ENCODE results near the gene UFM1. TPM values are rescaled to one million over a fixed set of nuclear protein-coding genes. Genes with fewer than 3 reads are reported as not detected.
"Not testable (repeated sequence)": the region's sequence is repeated elsewhere in the genome, so short reads cannot be mapped to it uniquely, and the experiment has no call there.

The UFM1 gene
- total RNA-seq (2014; rRNA removed; shearing (Covaris generic)) = 90.0 and 101 TPM in 2 replicates

- peak within 1 kb of the TSS; percentile 90 for H3K27ac ChIP-seq
- peak within 1 kb of the TSS; percentile 71 for H3K4me3 ChIP-seq
- peaks cover 18% of the 10 kb centered on the region for H3K36me3 ChIP-seq
- no peaks in the 10 kb centered on the region for H3K9me3 ChIP-seq (replicated peaks)
- H3K27me3 ChIP-seq = no peaks in the 10 kb centered on the region
- H3K4me1 ChIP-seq = no peaks in the 10 kb centered on the region; the same call in 1 of the 2 replicates
- DNase-seq = peak; percentile 94 to 96
Observed at GRCh38 chr13:38349390-38350113, at the start of gene UFM1. Gene UFM1 (plus strand): TSS chr13:38349851. CDS start chr13:38349920, 69 bp downstream.

GRCh38 chr13:38301236-38301635 is 48.4 kb upstream of the UFM1 start:
- H3K4me1 ChIP-seq = no peaks in the 10 kb centered on the region
- H3K9me3 ChIP-seq (replicated peaks) = no peaks in the 10 kb centered on the region
- DNase-seq = no peak
- H3K27me3 ChIP-seq = no peaks in the 10 kb centered on the region
- H3K36me3 ChIP-seq = no peaks in the 10 kb centered on the region
- no peak overlapping the region for H3K4me3 ChIP-seq
- H3K27ac ChIP-seq = no peak overlapping the region

GRCh38 chr13:38303816-38304320 is 45.8 kb upstream of the UFM1 start:
- Histone ChIP-seq H3K4me1 (no peaks in the 10 kb centered on the region), H3K27ac (no peak overlapping the region), H3K9me3 (replicated peaks) (no peaks in the 10 kb centered on the region), H3K27me3 (no peaks in the 10 kb centered on the region), H3K4me3 (no peak overlapping the region), H3K36me3 (no peaks in the 10 kb centered on the region)
- no peak for DNase-seq

GRCh38 chr13:38308736-38309135 is 40.9 kb upstream of the UFM1 start:
- Histone ChIP-seq H3K4me1 (no peaks in the 10 kb centered on the region), H3K4me3 (no peak overlapping the region), H3K27me3 (no peaks in the 10 kb centered on the region), H3K9me3 (replicated peaks) (no peaks in the 10 kb centered on the region), H3K27ac (no peak overlapping the region), H3K36me3 (no peaks in the 10 kb centered on the region; the same call in 1 of the 2 replicates)
- DNase-seq = no peak

- H3K27me3 ChIP-seq = no peaks in the 10 kb centered on the region
- H3K36me3 ChIP-seq = no peaks in the 10 kb centered on the region; the same call in 1 of the 2 replicates
- H3K27ac ChIP-seq = no peak overlapping the region
- no peak overlapping the region for H3K4me3 ChIP-seq
- H3K4me1 ChIP-seq = no peaks in the 10 kb centered on the region
- no peaks in the 10 kb centered on the region for H3K9me3 ChIP-seq (replicated peaks)
- DNase-seq = no peak
Observed at GRCh38 chr13:38309397-38309796, 40.3 kb upstream of the UFM1 start.

- not testable (repeated sequence) for H3K27ac ChIP-seq; H3K4me1 ChIP-seq; H3K9me3 ChIP-seq (replicated peaks); DNase-seq; H3K36me3 ChIP-seq; H3K4me3 ChIP-seq; H3K27me3 ChIP-seq
Observed at GRCh38 chr13:38311175-38311574, 38.5 kb upstream of the UFM1 start.

GRCh38 chr13:38316129-38316528 is 33.5 kb upstream of the UFM1 start:
- H3K4me3 ChIP-seq = no peak overlapping the region

GRCh38 chr13:38321654-38322053 is 28.0 kb upstream of the UFM1 start:
- DNase-seq = no peak
- Histone ChIP-seq H3K36me3 (no peaks in the 10 kb centered on the region), H3K4me3 (no peak overlapping the region), H3K9me3 (replicated peaks) (no peaks in the 10 kb centered on the region), H3K27me3 (no peaks in the 10 kb centered on the region), H3K4me1 (no peaks in the 10 kb centered on the region), H3K27ac (no peak overlapping the region)

More at GRCh38 chr13:38316129-38316528, 33.5 kb upstream of the UFM1 start:
- Histone ChIP-seq H3K9me3 (replicated peaks) (no peaks in the 10 kb centered on the region), H3K27me3 (no peaks in the 10 kb centered on the region), H3K36me3 (no peaks in the 10 kb centered on the region; the same call in 1 of the 2 replicates), H3K27ac (no peak overlapping the region), H3K4me1 (no peaks in the 10 kb centered on the region)
- no peak for DNase-seq

GRCh38 chr13:38325426-38325825 is 24.2 kb upstream of the UFM1 start:
- no peaks in the 10 kb centered on the region for H3K9me3 ChIP-seq (replicated peaks)
- H3K27ac ChIP-seq = no peak overlapping the region

GRCh38 chr13:38328699-38329098 is 21.0 kb upstream of the UFM1 start:
- Histone ChIP-seq H3K9me3 (replicated peaks) (no peaks in the 10 kb centered on the region), H3K4me3 (no peak overlapping the region), H3K4me1 (no peaks in the 10 kb centered on the region), H3K36me3 (no peaks in the 10 kb centered on the region), H3K27me3 (no peaks in the 10 kb centered on the region), H3K27ac (no peak overlapping the region)
- DNase-seq = no peak

More at GRCh38 chr13:38325426-38325825, 24.2 kb upstream of the UFM1 start:
- H3K36me3 ChIP-seq = no peaks in the 10 kb centered on the region
- H3K4me1 ChIP-seq = no peaks in the 10 kb centered on the region
- DNase-seq = no peak
- no peaks in the 10 kb centered on the region for H3K27me3 ChIP-seq
- H3K4me3 ChIP-seq = no peak overlapping the region

GRCh38 chr13:38334845-38335244 is 14.8 kb upstream of the UFM1 start:
- no peaks in the 10 kb centered on the region for H3K9me3 ChIP-seq (replicated peaks)
- H3K27ac ChIP-seq = no peak overlapping the region
- no peaks in the 10 kb centered on the region for H3K27me3 ChIP-seq
- no peaks in the 10 kb centered on the region for H3K4me1 ChIP-seq
- no peak for DNase-seq
- H3K36me3 ChIP-seq = no peaks in the 10 kb centered on the region
- H3K4me3 ChIP-seq = no peak overlapping the region

- H3K27me3 ChIP-seq = no peaks in the 10 kb centered on the region
- no peak overlapping the region for H3K27ac ChIP-seq
- no peaks in the 10 kb centered on the region for H3K36me3 ChIP-seq
- H3K4me3 ChIP-seq = no peak overlapping the region
- no peak for DNase-seq
- no peaks in the 10 kb centered on the region for H3K9me3 ChIP-seq (replicated peaks)
- no peaks in the 10 kb centered on the region for H3K4me1 ChIP-seq
Observed at GRCh38 chr13:38338089-38338488, 11.6 kb upstream of the UFM1 start.

GRCh38 chr13:38340624-38341023 is 9.0 kb upstream of the UFM1 start:
- Histone ChIP-seq H3K36me3 (no peaks in the 10 kb centered on the region), H3K4me1 (no peaks in the 10 kb centered on the region), H3K9me3 (replicated peaks) (no peaks in the 10 kb centered on the region), H3K27me3 (no peaks in the 10 kb centered on the region), H3K4me3 (no peak overlapping the region), H3K27ac (no peak overlapping the region)
- no peak for DNase-seq

GRCh38 chr13:38341149-38341692 is 8.4 kb upstream of the UFM1 start:
- no peak overlapping the region for H3K4me3 ChIP-seq
- no peaks in the 10 kb centered on the region for H3K36me3 ChIP-seq
- no peak overlapping the region for H3K27ac ChIP-seq
- H3K27me3 ChIP-seq = no peaks in the 10 kb centered on the region
- no peak for DNase-seq
- H3K9me3 ChIP-seq (replicated peaks) = no peaks in the 10 kb centered on the region
- H3K4me1 ChIP-seq = no peaks in the 10 kb centered on the region

GRCh38 chr13:38346764-38347163 is 2.9 kb upstream of the UFM1 start:
- no peaks in the 10 kb centered on the region; the same call in 1 of the 2 replicates for H3K4me1 ChIP-seq
- no peaks in the 10 kb centered on the region for H3K9me3 ChIP-seq (replicated peaks)
- no peaks in the 10 kb centered on the region for H3K27me3 ChIP-seq
- H3K27ac ChIP-seq = no peak overlapping the region
- H3K4me3 ChIP-seq = no peak overlapping the region
- no peak for DNase-seq
- H3K36me3 ChIP-seq = peaks cover 8% of the 10 kb centered on the region

Measured in SJCRH30 (cell line).